DND-41 (cell line): Measurements from ENCODE around the gene HINT1.

ENCODE experiments used
- ATAC-seq: fragments of 200-7000 bp; cut with Tn5 transposase; 3 replicates; pipeline ENCODE4 v1.9.1; 2021; ENCODE audit warnings: low read depth; ENCODE audit not compliant: insufficient read depth
- DNase-seq: peaks from one replicate; pipeline ENCODE4 v3.0.0-alpha.2; 2020
- H2AFZ ChIP-seq: 2 replicates; pipeline ENCODE4 v1.6.0; 2012; ENCODE audit warnings: low read depth, low read length
- H3K27ac ChIP-seq: 2 replicates; pipeline ENCODE4 v1.5.1; 2012; ENCODE audit warnings: low read length, inconsistent platforms
- H3K27me3 ChIP-seq: fragments of 200-600 bp; sonication (generic); 2 replicates; pipeline ENCODE4 v1.6.0; 2012; ENCODE audit warnings: low read length, mild to moderate bottlenecking, inconsistent platforms; ENCODE audit not compliant: insufficient read depth, poor library complexity
- H3K36me3 ChIP-seq: 2 replicates; pipeline ENCODE4 v1.5.1; 2012; ENCODE audit warnings: low read length, inconsistent platforms; ENCODE audit not compliant: insufficient read depth
- H3K4me1 ChIP-seq: 2 replicates; pipeline ENCODE4 v1.5.1; 2012; ENCODE audit warnings: mild to moderate bottlenecking, low read length; ENCODE audit not compliant: insufficient read depth
- H3K4me2 ChIP-seq: 2 replicates; pipeline ENCODE4 v1.6.0; 2012; ENCODE audit warnings: mild to moderate bottlenecking, moderate library complexity, low read length, inconsistent platforms; ENCODE audit not compliant: insufficient read depth
- H3K4me3 ChIP-seq, 2 experiments: fragments of 200-600 bp in 1 of 2; shearing (Covaris generic) in 1 of 2; 2 replicates each; pipeline ENCODE4 v1.5.1; 2012 to 2016; ENCODE audit warnings: inconsistent platforms in 2 of 2, low read length in 2 of 2, mild to moderate bottlenecking in 2 of 2, low read depth in 1 of 2, moderate library complexity in 1 of 2
- H3K79me2 ChIP-seq: 2 replicates; pipeline ENCODE4 v1.6.0; 2012; ENCODE audit warnings: low read length, inconsistent platforms; ENCODE audit not compliant: insufficient read depth
- H3K9ac ChIP-seq: 2 replicates; pipeline ENCODE4 v1.6.0; 2012; ENCODE audit warnings: low read depth, mild to moderate bottlenecking, inconsistent platforms, low read length, moderate library complexity
- H3K9me3 ChIP-seq: 2 replicates; pipeline ENCODE4 v1.5.1; 2012; ENCODE audit warnings: low read length, moderate library complexity, mild to moderate bottlenecking, inconsistent platforms; ENCODE audit not compliant: insufficient read depth, severe bottlenecking
- H4K20me1 ChIP-seq: 2 replicates; pipeline ENCODE4 v1.6.0; 2012; ENCODE audit warnings: low read length; ENCODE audit not compliant: insufficient read depth
- EZH2 ChIP-seq: IDR thresholded peaks from 3 replicates; pipeline ENCODE4 v1.6.1; 2012; ENCODE audit warnings: borderline replicate concordance, low read depth, mild to moderate bottlenecking, moderate library complexity, low read length, inconsistent platforms; ENCODE audit not compliant: severe bottlenecking
- TF ChIP-seq, protein P1 (sequence below): IDR thresholded peaks from 2 replicates; pipeline ENCODE4 v1.5.1; 2012; ENCODE audit warnings: borderline replicate concordance, low read length, moderate library complexity, mild to moderate bottlenecking; ENCODE audit not compliant: poor library complexity, severe bottlenecking; ENCODE audit errors: extremely low read depth

Gene HINT1

GRCh38 chr5:131193106-131193505 lies 28.1 kb upstream of the HINT1 start:
- no peak for DNase-seq
- no peaks in the 10 kb centered on the region for H3K9me3 ChIP-seq
- H3K9ac ChIP-seq, result no peak overlapping the region
- no peak overlapping the region for H3K4me3 ChIP-seq
- H3K79me2 ChIP-seq, result no peaks in the 10 kb centered on the region
- no peaks in the 10 kb centered on the region for H4K20me1 ChIP-seq
- no peak overlapping the region for H3K4me2 ChIP-seq
- no peaks in the 10 kb centered on the region for H3K4me1 ChIP-seq
- H3K27me3 ChIP-seq, result no peaks in the 10 kb centered on the region
- H3K36me3 ChIP-seq, result no peaks in the 10 kb centered on the region
- no peak overlapping the region for H2AFZ ChIP-seq
- H3K27ac ChIP-seq, result no peak overlapping the region
- ATAC-seq, result no peak
- TF ChIP-seq, protein P1, sequence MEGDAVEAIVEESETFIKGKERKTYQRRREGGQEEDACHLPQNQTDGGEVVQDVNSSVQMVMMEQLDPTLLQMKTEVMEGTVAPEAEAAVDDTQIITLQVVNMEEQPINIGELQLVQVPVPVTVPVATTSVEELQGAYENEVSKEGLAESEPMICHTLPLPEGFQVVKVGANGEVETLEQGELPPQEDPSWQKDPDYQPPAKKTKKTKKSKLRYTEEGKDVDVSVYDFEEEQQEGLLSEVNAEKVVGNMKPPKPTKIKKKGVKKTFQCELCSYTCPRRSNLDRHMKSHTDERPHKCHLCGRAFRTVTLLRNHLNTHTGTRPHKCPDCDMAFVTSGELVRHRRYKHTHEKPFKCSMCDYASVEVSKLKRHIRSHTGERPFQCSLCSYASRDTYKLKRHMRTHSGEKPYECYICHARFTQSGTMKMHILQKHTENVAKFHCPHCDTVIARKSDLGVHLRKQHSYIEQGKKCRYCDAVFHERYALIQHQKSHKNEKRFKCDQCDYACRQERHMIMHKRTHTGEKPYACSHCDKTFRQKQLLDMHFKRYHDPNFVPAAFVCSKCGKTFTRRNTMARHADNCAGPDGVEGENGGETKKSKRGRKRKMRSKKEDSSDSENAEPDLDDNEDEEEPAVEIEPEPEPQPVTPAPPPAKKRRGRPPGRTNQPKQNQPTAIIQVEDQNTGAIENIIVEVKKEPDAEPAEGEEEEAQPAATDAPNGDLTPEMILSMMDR, result no peak
- TF ChIP-seq EZH2, result no peak

GRCh38 chr5:131186561-131187256 lies 21.7 kb upstream of the HINT1 start:
- no peak for ATAC-seq
- no peak overlapping the region for H3K27ac ChIP-seq
- no peaks in the 10 kb centered on the region for H3K27me3 ChIP-seq
- H3K4me1 ChIP-seq, result no peaks in the 10 kb centered on the region
- H3K79me2 ChIP-seq, result no peaks in the 10 kb centered on the region
- H3K36me3 ChIP-seq, result peaks cover 8% of the 10 kb centered on the region; the same call in 1 of the 2 replicates
- TF ChIP-seq, protein P1, result no peak
- no peak for TF ChIP-seq EZH2
- H3K4me2 ChIP-seq, result no peak overlapping the region
- H2AFZ ChIP-seq, result no peak overlapping the region
- H3K9ac ChIP-seq, result no peak overlapping the region
- no peak overlapping the region for H3K4me3 ChIP-seq
- DNase-seq, result no peak
- H4K20me1 ChIP-seq, result no peaks in the 10 kb centered on the region
- H3K9me3 ChIP-seq, result no peaks in the 10 kb centered on the region

- Histone ChIP-seq H3K36me3 (peaks cover 8% of the 10 kb centered on the region; the same call in 1 of the 2 replicates), H3K4me1 (no peaks in the 10 kb centered on the region), H3K9ac (no peak overlapping the region), H3K27me3 (no peaks in the 10 kb centered on the region), H3K27ac (no peak overlapping the region), H4K20me1 (no peaks in the 10 kb centered on the region), H2AFZ (no peak overlapping the region), H3K4me2 (no peak overlapping the region), H3K4me3 (no peak overlapping the region), H3K9me3 (no peaks in the 10 kb centered on the region), H3K79me2 (peaks cover under 1% of the 10 kb centered on the region; the same call in 1 of the 2 replicates)
- no peak for DNase-seq
- TF ChIP-seq, protein P1, result no peak
- no peak for TF ChIP-seq EZH2
- ATAC-seq, result no peak
These were observed 20.6 kb upstream of the HINT1 start for GRCh38 chr5:131185523-131186104.
